IPS-18c (cell line): ENCODE results near the gene NHSL1.
A peak's percentile ranks its signal among the peaks of the same experiment; 100 is the strongest.

ENCODE experiments used
- H3K4me3 ChIP-seq: 2 replicates; pipeline ENCODE4 v1.7.0; 2013; ENCODE audit warnings: low read depth, mild to moderate bottlenecking, low read length, moderate library complexity; ENCODE audit not compliant: insufficient read depth
- H3K9me3 ChIP-seq: one replicate; pipeline ENCODE4 v1.6.1; 2013; ENCODE audit warnings: mild to moderate bottlenecking, low read length, moderate library complexity; ENCODE audit not compliant: control insufficient read depth, insufficient read depth

The NHSL1 gene

GRCh38 chr6:138403801-138404665, 95.3 kb downstream of the NHSL1 start, which contains the start of gene HEBP2:
TSS of gene HEBP2 (plus strand) at chr6:138404223. CDS start at chr6:138404496, 273 bp downstream.
- Histone ChIP-seq H3K4me3 (peak within 1 kb of the TSS; percentile 88), H3K9me3 (no peaks in the 10 kb centered on the region)

- Histone ChIP-seq H3K9me3 (no peaks in the 10 kb centered on the region), H3K4me3 (peak overlapping the region; percentile 88)
Measured at GRCh38 chr6:138403324-138403800, 95.9 kb downstream of the NHSL1 start.

GRCh38 chr6:138402838-138403187, 96.5 kb downstream of the NHSL1 start:
- Histone ChIP-seq H3K4me3 (peak overlapping the region; percentile 88; the same call in 1 of the 2 replicates), H3K9me3 (no peaks in the 10 kb centered on the region)

DNA sequence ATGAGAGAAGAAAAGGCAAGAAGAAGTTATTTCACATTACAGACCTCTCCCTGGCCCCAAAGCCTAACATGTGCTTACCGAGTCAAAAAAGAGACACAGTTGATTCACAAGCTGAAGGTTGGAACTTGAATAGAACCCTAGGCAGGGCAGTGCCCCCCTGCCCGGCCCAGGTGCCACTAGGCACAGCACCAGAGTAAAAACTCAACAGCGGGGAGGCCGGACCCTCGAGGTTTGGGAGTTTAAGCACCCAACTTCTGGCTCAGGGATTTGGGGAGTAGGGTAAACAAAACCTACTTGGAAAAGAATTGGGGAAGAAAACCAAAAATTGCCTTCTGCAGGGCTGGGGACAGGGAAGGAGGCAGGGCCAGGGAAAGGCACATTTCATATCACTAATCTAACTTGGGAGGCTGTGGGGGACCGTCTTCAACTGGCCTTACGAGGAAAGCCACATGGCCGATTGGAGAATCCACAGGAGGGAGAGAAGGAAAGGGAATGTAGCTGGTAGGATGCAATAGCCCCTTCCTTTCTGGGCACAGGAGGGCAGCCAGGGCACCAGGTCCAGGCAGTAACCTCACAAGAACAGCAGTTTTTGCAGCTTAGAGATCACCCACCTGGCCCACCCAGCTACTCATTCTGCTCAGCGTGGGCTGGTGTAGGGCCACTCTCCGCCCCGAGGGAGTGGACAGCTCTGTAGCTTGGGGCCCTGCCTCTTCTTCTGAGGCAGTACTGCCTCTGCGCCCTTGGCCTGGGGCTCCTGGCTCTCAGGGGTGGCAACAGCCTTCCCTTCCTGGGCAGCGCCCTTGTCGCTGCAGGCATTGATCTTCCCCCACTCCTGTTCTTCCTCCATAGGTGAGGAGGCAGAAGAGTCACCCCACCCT, 97.1 kb downstream of the NHSL1 start:
- no peaks in the 10 kb centered on the region for H3K9me3 ChIP-seq
- H3K4me3 ChIP-seq: no peak overlapping the region

GRCh38 chr6:138400326-138400725, 99.0 kb downstream of the NHSL1 start:
- H3K9me3 ChIP-seq: no peaks in the 10 kb centered on the region
- H3K4me3 ChIP-seq: no peak overlapping the region

DNA sequence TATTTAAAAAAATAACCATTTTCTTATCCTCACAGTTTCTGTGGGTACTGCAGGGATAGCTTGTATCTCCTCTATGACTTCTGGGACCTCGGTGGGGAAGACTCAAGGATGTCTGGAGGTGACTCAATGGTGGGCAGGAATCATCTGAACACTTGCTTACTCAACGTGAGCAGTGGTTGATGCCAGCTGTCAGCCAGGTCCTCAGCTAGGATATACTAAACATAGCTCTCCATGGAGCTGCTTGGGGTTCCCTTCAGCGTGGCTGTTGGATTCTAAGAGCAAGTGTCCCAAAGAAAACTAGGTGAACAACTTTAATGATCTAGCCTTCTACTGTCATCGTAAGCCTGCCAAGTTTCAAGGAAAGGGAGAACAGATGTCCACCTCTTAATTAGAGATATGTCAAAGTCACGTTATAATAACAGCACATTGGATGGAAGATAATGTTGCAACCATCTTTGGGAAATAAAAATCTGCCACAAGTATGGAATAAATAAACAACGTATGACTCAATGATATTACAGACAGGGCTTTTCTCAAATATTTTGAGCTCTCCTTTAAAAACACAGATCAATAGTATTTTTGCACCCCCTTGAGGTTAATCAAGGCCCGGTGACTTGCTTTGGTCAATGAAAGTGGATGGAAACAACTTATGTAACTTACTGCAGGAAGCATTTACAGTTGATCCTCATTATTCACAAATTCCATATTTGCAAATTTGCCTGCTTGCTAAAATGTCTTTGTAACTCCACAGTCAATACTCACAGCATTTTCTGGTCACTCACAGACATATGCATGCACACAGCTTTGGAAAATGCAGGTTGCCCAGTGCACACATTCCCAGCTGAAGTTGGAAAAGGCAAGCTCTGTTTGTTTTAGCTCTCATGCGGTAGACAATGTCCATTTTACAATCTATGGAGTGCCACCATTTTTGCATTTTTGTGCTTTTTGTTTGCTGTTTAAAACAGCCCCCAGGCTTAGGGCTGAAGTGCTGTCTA, 101.9 kb downstream of the NHSL1 start:
- no peaks in the 10 kb centered on the region for H3K9me3 ChIP-seq

DNA sequence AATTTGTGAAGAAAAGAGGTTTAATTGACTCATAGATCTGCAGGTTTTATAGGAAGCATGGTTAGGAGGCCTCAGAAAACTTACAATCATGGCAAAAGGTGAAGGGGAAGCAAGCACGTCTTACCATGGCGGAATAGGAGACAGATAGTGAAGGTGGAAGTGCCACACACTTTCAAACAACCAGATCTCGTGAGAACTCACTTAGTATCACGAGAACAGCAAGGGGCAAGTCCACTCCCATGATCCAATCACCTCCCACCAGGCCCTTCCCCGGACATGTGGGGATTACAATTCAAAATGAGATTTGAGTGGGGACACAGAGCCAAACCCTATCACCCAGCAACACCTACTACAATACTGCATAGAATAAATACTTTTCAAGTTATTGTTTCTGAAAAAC, 102.6 kb downstream of the NHSL1 start:
- Histone ChIP-seq H3K4me3 (no peak overlapping the region), H3K9me3 (no peaks in the 10 kb centered on the region)

More for the DNA sequence above, 101.9 kb downstream of the NHSL1 start:
- H3K4me3 ChIP-seq: no peak overlapping the region

- Histone ChIP-seq H3K4me3 (no peak overlapping the region), H3K9me3 (no peaks in the 10 kb centered on the region)
Measured at GRCh38 chr6:138393871-138394783, 105.2 kb downstream of the NHSL1 start.

- Histone ChIP-seq H3K9me3 (no peaks in the 10 kb centered on the region), H3K4me3 (no peak overlapping the region)
Measured at GRCh38 chr6:138389551-138389950, 109.7 kb downstream of the NHSL1 start.

DNA sequence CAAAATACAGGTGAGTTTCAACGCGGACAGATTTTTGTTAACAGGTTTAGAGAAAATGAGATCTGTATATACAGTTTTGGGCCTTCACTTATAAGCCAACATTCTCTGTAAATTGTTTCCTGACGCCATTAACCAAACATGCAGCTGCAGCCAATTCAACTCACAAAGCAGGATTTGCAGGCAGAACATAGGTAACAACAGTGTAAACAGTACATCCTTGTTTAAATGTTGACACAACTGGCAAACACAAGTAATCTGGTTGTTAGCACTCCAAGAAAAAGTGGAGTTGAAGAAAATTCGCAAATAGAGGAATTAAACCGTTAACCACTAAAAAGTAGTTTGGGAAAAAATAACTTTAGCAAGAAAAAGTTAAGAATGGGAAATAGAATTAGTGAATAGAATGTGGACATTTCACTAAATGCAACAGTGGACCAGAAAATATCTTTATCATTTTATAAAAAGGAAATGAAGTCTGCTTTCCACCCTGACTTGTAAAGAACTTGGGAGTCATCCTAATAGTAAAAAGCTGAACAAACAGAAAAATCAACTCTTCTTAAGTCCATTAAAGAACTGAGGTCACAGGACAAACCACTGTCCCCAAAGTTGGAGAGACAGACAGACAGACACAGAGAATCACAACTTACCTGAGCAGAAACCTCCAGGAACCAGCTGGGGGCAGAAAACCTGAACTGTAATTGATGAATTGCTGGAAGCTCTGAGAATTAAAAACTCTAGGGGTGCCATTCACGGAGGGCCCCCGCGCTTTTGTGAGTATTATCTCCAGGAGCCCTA, 111.5 kb downstream of the NHSL1 start:
- Histone ChIP-seq H3K9me3 (no peaks in the 10 kb centered on the region), H3K4me3 (no peak overlapping the region)

DNA sequence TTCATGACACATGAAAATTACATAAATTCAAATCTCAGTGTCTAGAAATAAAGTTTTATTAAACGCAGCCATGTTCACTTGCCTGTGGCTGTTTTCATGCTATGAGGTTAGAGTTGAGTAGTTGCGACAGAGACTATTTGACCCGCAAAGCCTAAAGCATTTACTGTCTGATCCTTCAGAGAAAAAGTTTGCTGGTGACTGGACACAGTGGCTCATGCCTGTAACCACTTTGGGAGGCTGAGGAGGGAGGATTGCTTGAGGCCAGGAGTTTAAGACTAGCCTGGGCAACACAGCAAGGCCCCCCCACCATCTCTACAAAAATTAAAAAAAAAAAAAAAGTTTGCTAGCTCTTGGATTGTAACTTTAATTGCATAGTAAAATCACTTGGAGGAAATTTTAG, 112.4 kb downstream of the NHSL1 start:
- no peak overlapping the region for H3K4me3 ChIP-seq
- no peaks in the 10 kb centered on the region for H3K9me3 ChIP-seq

GRCh38 chr6:138383776-138384175, 115.5 kb downstream of the NHSL1 start:
- Histone ChIP-seq H3K9me3 (no peaks in the 10 kb centered on the region), H3K4me3 (no peak overlapping the region)

DNA sequence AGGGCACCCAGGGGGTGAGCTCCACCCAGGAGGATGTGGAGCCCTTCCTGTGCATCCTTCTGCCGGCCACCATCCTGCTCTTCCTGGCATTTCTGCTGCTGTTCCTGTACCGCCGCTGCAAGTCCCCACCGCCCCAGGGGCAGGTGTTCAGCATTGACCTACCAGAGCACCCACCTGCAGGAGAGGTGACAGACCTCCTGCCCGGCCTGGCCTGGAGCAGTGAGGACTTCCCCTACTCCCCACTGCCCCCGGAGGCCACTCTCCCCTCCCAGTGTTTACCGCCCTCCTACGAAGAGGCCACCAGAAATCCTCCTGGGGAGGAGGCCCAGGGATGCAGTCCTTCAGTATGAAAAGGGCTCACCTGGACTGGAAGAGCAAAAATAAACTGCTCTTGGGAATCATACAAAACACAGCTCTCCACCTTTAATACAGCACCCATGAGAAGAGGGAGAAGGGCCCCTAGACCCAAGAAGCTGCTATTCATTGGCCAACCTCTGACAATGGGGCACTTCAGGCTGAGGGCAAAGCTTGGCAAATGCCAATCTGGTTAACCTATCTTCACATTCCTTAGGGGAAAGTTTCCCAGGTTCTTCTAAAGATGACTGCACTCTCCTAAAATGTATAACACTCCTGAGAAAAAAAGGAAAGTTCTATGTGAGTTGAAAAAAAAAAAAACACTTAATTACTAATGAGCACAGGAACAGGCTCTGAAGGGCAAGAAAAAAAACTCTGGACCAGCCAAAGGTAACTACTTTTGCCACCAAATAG, 116.6 kb downstream of the NHSL1 start:
- H3K9me3 ChIP-seq: no peaks in the 10 kb centered on the region
- no peak overlapping the region for H3K4me3 ChIP-seq

DNA sequence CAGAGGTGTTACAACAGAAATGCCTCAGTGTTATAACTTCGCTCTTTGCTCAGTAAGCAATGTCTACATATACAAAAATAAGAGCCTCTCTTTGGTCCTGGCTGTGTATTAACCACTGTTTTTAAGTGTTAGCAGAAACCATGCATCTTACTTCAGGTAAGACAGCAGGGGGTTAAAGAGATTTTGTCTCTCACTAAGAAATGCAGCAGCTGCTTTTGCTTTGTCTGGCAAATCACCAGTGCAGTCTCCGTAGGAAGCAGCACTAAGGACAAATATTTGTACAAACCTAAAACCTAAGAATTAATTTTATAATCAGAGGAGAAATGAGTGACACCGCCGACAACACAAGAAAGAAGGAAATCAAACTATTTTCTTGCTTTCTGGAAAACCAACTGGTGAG, 120.8 kb downstream of the NHSL1 start:
- Histone ChIP-seq H3K9me3 (no peaks in the 10 kb centered on the region), H3K4me3 (no peak overlapping the region)

DNA sequence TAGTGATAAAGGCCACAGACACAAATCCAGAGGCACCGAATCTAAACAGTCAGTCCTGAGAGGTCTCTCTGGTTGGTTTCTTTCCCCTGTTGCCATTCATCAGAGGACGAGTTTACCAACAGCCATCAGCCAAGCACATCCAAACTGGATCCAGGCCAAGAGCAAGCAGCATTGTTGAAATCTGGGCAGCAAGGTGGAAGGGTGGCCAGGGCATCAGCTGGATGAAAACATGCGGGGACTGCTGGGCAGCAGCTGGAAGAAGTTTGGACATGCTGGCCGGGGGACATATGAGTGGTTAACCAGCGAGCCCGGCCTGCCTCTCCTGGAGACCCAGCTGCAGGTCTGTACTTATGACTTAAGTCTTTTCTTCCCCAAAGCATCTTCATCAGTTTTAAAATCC, 121.5 kb downstream of the NHSL1 start, which contains the start of gene SMIM28:
Gene SMIM28, plus strand, starts transcription at position 62 of the 400 bp plus-strand sequence. Its CDS starts 168 bp downstream, at position 230.
- Histone ChIP-seq H3K4me3 (no peak within 1 kb of the TSS), H3K9me3 (no peaks in the 10 kb centered on the region)
